GM21423 (cell line): Measurements from ENCODE around the gene HOMEZ.
A peak's percentile ranks its signal among the peaks of the same experiment; 100 is the strongest.
"Not testable (repeated sequence)": the region's sequence is repeated elsewhere in the genome, so short reads cannot be mapped to it uniquely, and the experiment has no call there.

Experiments used
- ATAC-seq: cut with Tn5 transposase; IDR thresholded peaks from one replicate; pipeline ENCODE4 v1.9.1; 2021; ENCODE audit warnings: mild to moderate bottlenecking, moderate library complexity; ENCODE audit not compliant: unreplicated experiment

Gene HOMEZ

GRCh38 chr14:23286020-23286901, at the start of gene HOMEZ:
TSS of gene HOMEZ (minus strand) at chr14:23286132. CDS start at chr14:23285952, 180 bp downstream.
- ATAC-seq, result peak; percentile 99

GRCh38 chr14:23335623-23336022, 49.7 kb upstream of the HOMEZ start:
- no peak for ATAC-seq

GRCh38 chr14:23327947-23328744, 42.2 kb upstream of the HOMEZ start:
- no peak for ATAC-seq

- ATAC-seq, result no peak
Observed at GRCh38 chr14:23326491-23327332, 40.8 kb upstream of the HOMEZ start.

- not testable (repeated sequence) for ATAC-seq
Observed at GRCh38 chr14:23325746-23326145, 39.8 kb upstream of the HOMEZ start.

GRCh38 chr14:23324993-23325392, 39.1 kb upstream of the HOMEZ start:
- ATAC-seq, result no peak

GRCh38 chr14:23324455-23324846, 38.5 kb upstream of the HOMEZ start:
- no peak for ATAC-seq

GRCh38 chr14:23323838-23324454, 38.0 kb upstream of the HOMEZ start:
- no peak for ATAC-seq

- ATAC-seq, result no peak
Observed at GRCh38 chr14:23322568-23323517, 36.9 kb upstream of the HOMEZ start.

GRCh38 chr14:23321572-23322547, 35.9 kb upstream of the HOMEZ start:
- peak; percentile 5 for ATAC-seq

GRCh38 chr14:23320584-23321571, 34.9 kb upstream of the HOMEZ start, which contains the start of gene PABPN1:
TSS of gene PABPN1 (plus strand) at chr14:23321457. CDS start at chr14:23321470, 13 bp downstream.
- ATAC-seq, result peak; percentile 88

- ATAC-seq, result no peak
Observed at GRCh38 chr14:23319746-23320583, 34.0 kb upstream of the HOMEZ start.

- no peak for ATAC-seq
Observed at GRCh38 chr14:23316300-23316699, 30.4 kb upstream of the HOMEZ start.

GRCh38 chr14:23310546-23310945, 24.6 kb upstream of the HOMEZ start:
- ATAC-seq, result no peak

- ATAC-seq, result no peak
Observed at GRCh38 chr14:23308721-23309445, 23.0 kb upstream of the HOMEZ start.
